Activated CD8-positive, alpha-beta memory T cell treated with anti-CD3 and anti-CD28 coated beads for 36 hours (primary cell): ENCODE results near the gene TNFRSF6B. TPM values are rescaled to one million over a fixed set of nuclear protein-coding genes. Genes with fewer than 3 reads are reported as not detected.
"Not testable (repeated sequence)": the region's sequence is repeated elsewhere in the genome, so short reads cannot be mapped to it uniquely, and the experiment has no call there.

Experiments used
- CTCF ChIA-PET: fragments of 350-600 bp; sonication (Branson Sonifier 250); formaldehyde crosslinking; loops from one replicate; lab custom pipeline; 2021; ENCODE audit warnings: antibody characterized with exemption; lab: Charles Lee
- POLR2A ChIA-PET: fragments of 350-600 bp; sonication (Branson Sonifier 250); formaldehyde crosslinking; loops from one replicate; lab custom pipeline; 2021; ENCODE audit warnings: antibody characterized with exemption; lab: Charles Lee
- total RNA-seq, 2 experiments: library from RNA; stranded (reverse); gene quantifications; one replicate each; pipeline ENCODE4 v1.2.3, GENCODE V29; 2021

Gene TNFRSF6B
- total RNA-seq, 2 experiments from 2014 or later, result not detected

DNA sequence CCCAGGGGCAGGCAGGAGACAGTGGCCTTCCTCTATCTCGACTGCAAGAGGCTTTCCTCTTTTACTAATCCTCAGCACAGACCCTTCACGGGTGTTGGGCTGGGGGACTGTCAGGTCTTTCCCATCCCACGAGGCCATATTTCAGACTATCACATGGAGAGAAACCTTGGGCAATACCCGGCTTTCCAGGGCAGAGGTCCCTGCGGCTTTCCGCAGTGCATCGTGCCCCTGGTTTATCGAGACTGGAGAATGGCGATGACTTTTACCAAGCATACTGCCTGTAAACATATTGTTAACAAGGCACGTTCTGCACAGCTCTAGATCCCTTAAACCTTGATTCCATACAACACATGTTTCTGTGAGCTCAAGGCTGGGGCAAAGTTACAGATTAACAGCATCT is 36.3 kb upstream of the TNFRSF6B start:
- ChIA-PET CTCF (interaction anchor here (0.9 to 1.1 kb wide), 2 partner anchors 9 to 120 kb away, joined by 3 read pairs; no protein-coding TSS in a partner anchor), POLR2A (interaction anchor here (0.6 kb wide), 1 partner anchor 120 kb away, joined by 4 read pairs; no protein-coding TSS in a partner anchor)

DNA sequence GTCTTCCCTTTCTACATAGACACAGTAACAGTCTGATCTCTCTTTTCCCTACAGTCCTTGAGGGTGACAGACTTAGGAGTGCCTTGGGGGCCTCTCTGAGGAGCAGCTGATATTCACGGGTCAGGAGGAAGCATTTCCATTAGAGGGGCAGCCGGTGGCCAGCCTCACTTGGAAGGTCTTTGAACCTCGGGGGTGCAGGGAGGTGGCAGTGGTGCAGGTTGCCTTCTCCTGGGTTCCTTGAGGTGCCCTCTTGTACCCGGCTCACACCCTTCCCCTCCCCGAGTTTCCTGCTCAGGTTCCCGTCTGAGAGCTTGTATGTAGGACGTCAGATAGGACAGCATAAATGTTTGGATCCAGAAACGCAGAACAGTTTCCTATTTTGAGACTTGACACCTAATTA is 35.8 kb upstream of the TNFRSF6B start:
- ChIA-PET CTCF (interaction anchor here (0.9 to 1.1 kb wide), 3 partner anchors 9 to 121 kb away, joined by 3 read pairs; partner anchors contain the start of gene SRMS), POLR2A (interaction anchor here (0.6 kb wide), 1 partner anchor 119 kb away, joined by 4 read pairs; no protein-coding TSS in a partner anchor)

DNA sequence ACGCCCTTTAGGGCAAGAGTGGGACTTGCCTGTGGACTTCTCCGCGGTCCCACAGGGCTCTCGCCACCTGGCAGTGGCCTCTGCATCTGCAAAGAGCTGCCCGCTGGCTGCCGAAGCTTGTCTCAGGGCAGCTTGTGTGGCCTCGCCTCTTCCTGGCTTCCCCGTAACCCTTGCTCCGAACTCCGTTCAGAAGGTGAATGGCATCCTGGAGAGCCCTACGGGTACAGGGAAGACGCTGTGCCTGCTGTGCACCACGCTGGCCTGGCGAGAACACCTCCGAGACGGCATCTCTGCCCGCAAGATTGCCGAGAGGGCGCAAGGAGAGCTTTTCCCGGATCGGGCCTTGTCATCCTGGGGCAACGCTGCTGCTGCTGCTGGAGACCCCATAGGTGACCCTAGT is 35.3 kb upstream of the TNFRSF6B start:
- ChIA-PET POLR2A (interaction anchor here (0.6 kb wide), 1 partner anchor 119 kb away, joined by 4 read pairs; no protein-coding TSS in a partner anchor), CTCF (interaction anchor here (0.9 to 1.1 kb wide), 3 partner anchors 8 to 121 kb away, joined by 3 read pairs; partner anchors contain the start of gene SRMS)

DNA sequence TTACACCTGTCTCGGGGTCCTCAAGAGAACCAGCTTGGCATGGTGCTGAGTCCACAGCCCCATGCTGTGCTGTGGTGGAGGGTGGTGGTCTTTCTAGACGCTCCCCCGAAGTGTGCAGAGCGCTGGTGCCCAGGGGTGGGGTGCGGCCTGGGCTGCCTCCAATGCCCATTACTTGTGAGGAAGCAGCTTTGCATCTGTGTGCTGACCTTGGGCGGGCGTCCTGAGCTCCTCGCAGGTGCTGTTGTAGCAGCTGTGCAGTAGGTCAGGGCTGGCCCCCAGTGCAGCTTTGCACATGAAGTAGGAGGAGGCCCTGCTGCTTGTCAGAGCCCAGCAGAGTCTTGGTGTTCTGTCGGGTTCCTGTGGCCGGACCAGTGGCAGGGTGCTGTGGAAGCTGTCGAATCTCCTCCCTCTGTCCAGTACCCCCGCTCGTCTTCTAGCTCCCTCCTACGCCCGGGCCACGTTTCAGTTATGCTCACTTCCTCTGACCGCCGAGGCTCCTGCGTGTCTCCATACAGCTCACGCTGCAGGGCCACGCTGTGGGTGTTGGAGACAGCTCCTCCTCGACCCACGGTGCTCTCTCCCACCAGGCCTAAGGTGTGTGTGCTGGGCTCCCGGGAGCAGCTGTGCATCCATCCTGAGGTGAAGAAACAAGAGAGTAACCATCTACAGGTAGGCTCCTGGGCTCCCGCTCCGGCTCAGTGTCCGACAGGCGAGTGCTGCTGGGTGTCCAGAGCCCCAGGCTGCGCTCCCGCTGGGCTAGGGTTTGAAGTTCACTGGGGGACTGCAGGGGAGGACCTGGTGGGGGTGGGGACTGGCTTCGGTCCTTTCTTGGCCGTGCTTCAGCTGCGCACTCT is 34.3 kb upstream of the TNFRSF6B start:
- POLR2A ChIA-PET, result no interaction called here
- CTCF ChIA-PET, result interaction anchor here (1.0 to 1.4 kb wide), 3 partner anchors 13 to 122 kb away, joined by 3 to 4 read pairs (median 3); partner anchors contain the start of genes ARFRP1 and ZGPAT

DNA sequence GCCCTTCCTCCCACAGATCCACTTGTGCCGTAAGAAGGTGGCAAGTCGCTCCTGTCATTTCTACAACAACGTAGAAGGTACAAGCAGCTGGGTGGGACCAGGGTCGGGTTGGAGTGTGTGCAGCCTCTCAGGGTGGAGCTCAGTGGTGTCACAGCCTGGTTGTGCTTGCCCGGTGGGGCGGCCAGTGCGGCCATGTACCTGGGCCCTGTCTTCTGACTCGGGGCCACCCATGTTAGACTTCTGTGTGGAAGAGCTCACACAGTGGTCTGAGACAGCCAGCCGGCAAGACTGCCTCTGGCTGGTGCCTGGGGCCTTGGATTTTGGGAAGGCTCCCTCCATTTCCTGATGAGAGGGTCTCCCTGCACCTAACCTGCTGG is 33.7 kb upstream of the TNFRSF6B start:
- ChIA-PET POLR2A (no interaction called here), CTCF (interaction anchor here (1.3 to 1.4 kb wide), 2 partner anchors 44 to 122 kb away, joined by 3 to 4 read pairs; partner anchors contain the start of genes ARFRP1 and ZGPAT)

DNA sequence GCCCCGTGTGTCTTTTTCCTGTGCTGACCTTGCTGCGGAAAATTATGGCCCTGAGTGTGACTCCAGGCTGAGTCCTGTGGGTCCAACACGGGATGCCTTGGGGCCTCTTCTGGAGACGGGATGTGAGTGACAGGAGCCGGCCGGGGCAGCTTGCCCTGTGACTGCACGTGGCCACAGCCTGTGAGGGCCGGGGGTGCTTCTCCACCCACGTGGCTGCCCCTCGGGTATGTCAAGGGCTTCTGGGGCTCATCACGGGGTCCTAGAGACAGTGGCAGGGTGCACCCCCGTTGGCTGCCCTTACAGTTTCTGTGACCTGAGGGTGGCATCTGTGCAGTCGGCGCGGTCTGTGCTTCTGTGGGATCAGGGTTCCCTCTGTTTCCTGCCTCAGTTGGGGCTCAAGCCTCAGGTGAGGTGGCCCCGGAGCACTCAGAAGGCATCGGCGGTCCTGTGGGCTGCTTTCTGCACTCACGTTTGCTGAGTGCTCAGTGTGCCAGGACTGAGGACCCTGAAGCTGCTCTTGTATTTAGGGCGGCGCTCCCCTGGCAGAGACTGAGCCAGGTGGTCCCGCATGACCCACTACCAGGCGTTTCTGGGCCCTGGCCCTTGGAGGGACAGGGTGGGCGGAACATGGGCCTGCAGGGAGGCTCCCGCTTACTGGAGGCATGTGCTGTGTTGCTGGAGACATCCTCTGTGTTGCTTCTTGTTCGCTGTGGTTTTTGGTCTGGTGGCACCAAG is 33.0 kb upstream of the TNFRSF6B start:
- POLR2A ChIA-PET, result no interaction called here
- CTCF ChIA-PET, result no interaction called here

DNA sequence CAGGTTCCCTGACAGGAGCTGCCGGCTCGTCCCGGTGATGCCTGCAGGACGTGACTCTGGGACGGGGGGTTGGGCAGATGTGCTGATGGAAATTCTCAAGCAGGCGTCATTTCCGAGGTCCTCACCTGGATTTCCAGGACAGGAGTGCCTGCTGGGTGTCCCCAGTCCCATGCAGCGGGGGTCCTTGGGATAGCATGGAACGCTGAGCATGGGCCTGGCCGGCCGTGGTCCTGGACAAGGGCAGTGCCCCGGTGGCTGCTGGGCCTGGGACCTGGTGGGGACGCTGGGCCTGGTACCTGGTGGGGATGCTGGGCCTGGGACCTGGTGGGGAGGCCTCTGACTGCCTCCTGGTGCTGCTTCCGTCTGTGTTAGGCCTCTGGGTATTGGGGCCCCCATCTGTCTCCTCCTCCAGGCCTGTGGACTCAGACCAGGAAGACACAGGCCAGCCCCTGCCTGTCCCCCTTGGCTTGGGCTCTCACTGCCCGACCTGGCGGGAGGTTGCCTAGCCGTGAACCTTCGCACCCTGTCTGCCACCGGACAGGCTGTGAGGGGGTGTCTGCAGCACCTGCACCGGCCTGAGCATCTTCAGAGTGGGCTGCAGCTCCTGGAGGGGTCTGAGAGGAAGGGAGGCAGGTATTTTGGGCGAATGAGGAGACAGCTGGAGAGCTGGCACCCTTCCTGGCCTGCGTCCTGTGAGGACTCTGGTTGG is 32.2 kb upstream of the TNFRSF6B start:
- CTCF ChIA-PET, result interaction anchor here (0.9 kb wide), 1 partner anchor 111 kb away, joined by 3 read pairs; no protein-coding TSS in a partner anchor

DNA sequence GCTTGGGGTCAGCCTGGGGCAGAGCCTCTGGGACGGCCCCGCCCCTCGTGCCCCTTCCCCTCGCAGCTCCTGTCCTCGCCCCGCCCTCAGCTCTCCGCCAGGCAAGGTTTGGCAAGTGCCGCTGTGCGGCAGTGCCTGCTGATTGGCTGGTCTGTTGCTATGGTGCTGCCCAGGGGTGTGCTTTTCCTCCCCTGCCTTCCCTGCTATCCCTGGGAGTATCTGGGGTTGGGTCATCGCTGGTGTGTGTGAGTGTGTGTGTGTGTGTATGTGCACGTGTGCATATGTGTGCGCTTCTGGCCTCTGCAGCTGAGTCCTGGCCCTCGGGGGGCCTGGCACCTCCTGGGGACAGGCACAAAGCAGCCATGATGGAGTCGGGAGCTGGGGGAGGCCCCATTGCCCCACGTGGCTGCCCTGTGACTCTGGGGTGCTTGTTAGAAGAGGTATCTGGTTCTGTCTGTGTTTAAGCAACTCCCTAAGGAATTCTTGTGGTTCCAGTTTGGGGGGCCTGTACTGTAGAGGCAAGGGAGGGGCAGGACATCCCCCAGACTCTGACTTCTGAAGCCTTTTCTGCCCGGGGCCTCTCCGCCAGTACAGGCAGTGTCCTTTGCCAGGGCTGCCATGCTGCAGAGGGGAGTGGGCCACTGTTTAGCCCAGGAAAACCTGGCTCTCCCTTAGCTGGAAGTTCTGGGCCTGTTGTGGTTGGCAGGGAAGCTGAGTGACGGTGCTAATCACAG is 31.4 kb upstream of the TNFRSF6B start:
- ChIA-PET CTCF (interaction anchor here (0.9 kb wide), 1 partner anchor 110 kb away, joined by 3 read pairs; no protein-coding TSS in a partner anchor), POLR2A (no interaction called here)

More for the DNA sequence above, 32.2 kb upstream of the TNFRSF6B start:
- POLR2A ChIA-PET, result no interaction called here

DNA sequence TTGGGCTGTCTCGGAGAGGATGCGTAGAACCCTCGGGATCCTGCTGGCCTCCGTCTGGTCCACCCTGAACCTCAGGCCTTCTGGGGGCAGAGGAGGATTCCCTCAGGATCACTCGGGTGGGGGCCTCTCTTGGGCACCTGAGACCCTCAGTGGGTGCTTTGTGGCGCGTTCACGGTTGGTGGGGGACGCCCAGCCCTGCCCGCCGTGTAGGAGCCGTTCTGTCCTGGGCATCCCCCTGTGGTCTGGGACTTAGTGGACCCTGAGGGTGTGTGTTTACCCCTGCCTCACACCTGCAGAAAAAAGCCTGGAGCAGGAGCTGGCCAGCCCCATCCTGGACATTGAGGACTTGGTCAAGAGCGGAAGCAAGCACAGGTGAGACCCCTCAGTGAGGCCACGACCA is 30.7 kb upstream of the TNFRSF6B start:
- CTCF ChIA-PET, result no interaction called here
- POLR2A ChIA-PET, result no interaction called here

DNA sequence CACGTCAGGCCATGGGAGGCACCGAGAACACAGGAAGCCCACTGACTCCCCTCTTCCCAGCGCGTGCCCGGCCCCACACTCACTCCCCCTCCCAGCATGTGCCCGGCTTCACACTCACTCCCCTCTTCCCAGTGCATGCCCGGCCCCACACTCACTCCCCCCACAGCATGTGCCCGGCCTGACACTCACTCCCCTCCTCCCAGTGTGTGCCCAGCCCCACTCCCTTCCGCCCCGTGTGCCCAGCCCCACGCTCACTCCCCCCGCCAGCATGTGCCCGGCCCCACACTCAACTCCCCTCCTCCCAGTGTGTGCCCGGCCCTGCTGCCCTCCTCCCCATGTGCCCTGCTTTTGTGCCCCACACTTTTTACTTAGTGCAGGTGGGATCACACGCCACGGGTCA is 28.6 kb upstream of the TNFRSF6B start:
- CTCF ChIA-PET, result no interaction called here
- POLR2A ChIA-PET, result no interaction called here

DNA sequence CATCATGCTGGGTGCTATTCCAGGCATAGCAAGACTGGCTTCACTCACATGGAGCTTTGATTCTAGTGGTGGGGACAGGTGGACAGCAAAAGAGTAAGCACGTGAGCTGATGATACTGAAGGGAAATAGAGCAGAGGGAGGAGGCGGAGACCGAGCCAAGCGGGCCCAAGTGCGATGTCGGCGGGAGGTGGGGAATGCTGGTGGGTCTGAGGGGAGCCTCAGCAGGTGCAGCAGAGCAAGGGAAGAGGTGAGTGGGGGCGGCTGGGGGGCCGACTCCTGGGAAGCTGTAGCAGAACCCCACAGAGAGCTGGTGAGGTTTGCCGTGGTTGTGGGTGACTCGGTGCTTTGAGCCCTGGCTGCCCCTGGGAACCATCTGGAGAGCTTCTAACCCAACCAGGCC is 28.1 kb upstream of the TNFRSF6B start:
- POLR2A ChIA-PET, result no interaction called here
- CTCF ChIA-PET, result no interaction called here

DNA sequence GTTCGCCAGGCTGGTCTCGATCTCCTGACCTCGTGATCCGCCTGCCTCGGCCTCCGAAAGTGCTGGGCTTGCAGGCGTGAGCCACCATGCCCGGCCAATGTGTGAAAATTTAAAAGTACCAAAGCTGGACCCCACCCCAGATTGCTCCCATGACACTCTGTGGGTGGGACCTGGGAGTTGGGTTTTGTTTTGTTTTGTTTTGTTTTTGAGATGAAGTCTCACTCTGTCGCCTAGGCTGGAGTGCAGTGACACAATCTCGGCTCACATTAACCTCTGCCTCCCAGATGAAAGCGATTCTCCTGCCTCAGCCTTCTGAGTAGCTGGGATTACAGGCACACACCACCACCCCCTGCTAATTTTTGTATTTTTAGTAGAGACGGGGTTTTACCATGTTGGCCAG is 24.8 kb upstream of the TNFRSF6B start:
- POLR2A ChIA-PET, CTCF ChIA-PET: not testable (repeated sequence)

DNA sequence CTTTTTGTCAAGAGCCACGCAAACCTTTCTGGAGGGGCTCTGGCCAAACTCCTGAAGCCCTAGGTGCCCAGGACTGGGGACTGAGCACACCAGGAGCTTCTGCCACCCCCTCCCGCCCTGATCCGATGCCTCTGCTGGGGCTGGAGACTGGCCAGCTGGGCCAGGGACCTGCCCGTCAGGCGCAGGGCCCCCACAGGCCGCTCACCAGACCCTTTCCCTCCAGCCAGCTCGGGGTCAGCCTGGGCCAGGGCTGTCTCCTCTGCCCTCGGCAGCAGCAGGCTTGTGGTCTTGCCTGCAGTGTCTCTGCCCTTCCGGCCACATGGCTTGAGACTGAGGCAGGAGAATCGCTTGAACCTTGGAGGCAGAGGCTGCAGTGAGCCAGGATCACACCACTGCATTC is 23.8 kb upstream of the TNFRSF6B start:
- POLR2A ChIA-PET, result no interaction called here
- CTCF ChIA-PET, result no interaction called here

DNA sequence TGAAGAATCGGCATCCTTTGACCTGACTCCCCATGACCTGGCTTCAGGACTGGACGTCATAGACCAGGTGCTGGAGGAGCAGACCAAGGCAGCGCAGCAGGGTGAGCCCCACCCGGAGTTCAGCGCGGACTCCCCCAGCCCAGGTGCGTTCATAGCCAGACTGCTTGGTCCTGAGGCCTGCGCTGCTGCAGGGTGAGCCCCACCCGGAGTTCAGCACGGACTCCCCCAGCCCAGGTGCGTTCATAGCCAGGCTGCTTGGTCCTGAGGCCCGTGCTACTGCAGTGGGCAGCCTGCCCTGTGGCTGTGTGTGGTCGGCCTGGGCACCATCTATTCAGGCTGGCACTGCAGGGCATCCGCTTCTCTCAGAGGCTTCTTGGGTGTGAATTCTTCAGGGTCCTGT is 22.5 kb upstream of the TNFRSF6B start:
- ChIA-PET POLR2A (no interaction called here), CTCF (no interaction called here)

DNA sequence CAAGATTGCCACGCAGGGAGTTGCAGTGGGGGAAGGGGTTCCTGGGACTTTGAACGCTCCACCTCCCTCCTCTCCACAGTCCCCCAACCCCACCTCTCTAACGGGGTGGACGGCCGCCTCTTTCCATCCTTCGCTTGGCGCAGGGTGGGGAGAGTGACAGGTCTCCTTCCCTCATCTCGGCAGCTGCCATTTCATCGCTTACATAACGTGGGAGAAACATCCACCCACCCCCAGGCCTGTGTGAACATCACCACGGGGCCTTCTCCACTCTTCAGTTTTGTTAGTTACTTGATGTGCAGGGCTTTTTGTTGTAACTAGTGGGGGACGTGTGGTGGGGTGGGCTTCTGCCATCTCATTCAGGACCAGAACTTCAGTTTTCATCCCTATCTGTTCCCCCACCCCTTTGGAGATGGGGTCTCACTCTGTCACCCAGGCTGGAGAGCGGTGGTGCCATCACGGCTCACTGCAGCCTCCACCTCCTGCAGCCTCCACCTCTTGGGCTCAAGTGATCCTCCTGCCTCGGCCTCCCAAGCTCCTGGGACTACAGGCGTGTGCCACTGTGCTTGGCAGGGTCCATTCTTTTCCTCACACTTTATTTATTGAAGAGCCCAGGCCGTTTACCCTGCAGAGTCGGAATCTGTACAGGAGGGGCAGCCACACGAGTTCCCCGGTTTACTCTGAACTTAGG is 20.6 kb upstream of the TNFRSF6B start:
- ChIA-PET POLR2A (no interaction called here), CTCF (interaction anchor here (1.3 kb wide), 1 partner anchor 14 kb away, joined by 3 read pairs; no protein-coding TSS in a partner anchor)

DNA sequence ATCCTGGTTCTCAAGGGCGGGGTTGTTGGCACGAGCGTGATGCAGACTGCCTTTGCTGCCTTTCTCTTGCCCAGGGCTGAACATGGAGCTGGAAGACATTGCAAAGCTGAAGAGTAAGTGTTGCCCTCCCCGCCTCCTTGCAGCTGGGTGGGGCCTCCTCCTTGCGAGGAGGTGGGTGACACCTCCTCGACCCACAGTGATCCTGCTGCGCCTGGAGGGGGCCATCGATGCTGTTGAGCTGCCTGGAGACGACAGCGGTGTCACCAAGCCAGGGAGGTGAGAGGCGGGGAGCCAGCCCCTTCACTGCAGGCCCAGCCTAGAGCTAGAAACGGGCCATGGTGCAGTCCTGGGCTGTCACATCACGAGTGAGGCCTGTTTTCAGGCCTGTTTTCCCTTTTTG is 18.4 kb upstream of the TNFRSF6B start:
- POLR2A ChIA-PET, result no interaction called here
- CTCF ChIA-PET, result no interaction called here

DNA sequence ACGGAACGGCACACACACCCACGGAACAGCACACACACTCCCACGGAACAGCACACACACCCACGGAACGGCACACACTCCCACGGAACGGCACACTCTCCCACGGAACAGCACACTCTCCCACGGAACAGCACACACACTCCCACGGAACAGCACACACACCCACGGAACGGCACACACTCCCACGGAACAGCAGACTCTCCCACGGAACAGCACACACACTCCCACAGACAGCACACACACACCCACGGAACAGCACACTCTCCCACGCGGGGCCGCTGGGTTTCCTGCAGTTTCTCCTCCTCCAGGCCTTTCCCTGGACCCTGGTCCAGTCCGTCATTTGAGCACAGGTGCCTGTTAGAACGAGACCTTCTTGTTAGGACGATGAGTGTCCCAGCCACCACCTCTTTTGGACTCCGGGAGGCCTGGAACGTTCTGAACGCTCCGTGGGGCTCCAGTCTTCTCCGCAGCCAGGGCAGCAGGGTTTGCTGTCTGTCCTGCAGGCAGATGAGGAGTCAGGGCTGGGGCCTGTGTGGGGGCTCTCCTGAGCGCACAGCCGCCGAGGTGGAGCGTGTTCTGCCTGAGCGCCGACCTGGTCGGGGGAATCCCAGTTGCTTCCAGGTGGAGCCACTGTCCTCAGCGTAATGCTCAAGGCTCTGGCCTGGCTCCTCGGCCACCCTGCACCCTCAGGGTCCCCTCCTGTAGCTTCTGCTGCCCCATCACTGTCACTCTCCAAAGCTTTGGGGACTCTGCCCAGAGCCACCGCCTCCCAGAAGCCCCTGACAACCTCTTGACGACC is 17.6 kb upstream of the TNFRSF6B start:
- CTCF ChIA-PET, result interaction anchor here (0.6 kb wide), 1 partner anchor 47 kb away, joined by 3 read pairs; no protein-coding TSS in a partner anchor
- POLR2A ChIA-PET, result no interaction called here
